Measurements from ENCODE around the gene USP17L19.
"Not testable (repeated sequence)": the region's sequence is repeated elsewhere in the genome, so short reads cannot be mapped to it uniquely, and the experiment has no call there.

GRCh38 chr4:9271719-9272118, 18.5 kb downstream of the USP17L19 start:
- TF ChIP-seq REST (IDR thresholded peaks at IDR 0.05; ENCODE audit: insufficient read depth in 1 of 2, low read depth in 2 of 2, low read length in 1 of 2); POLR2AphosphoS5 (IDR thresholded peaks at IDR 0.05; ENCODE audit: low read depth, low read length); CTCF (IDR thresholded peaks at IDR 0.05): not testable (repeated sequence)
